Neuronal stem cell (in vitro differentiated cells): ENCODE measurements around the gene MFSD1.

Experiments used
- DNase-seq: peaks from one replicate; pipeline ENCODE4 v3.0.0-alpha.2; 2013; ENCODE audit warnings: low spot score
- H2AFZ ChIP-seq: one replicate; pipeline ENCODE4 v1.6.1; 2013; ENCODE audit warnings: mild to moderate bottlenecking, low read length, inconsistent platforms
- H2AK5ac ChIP-seq: 2 replicates; pipeline ENCODE4 v1.6.1; 2013; ENCODE audit warnings: low read depth, mild to moderate bottlenecking, inconsistent platforms, low read length, moderate library complexity, mixed read lengths
- H2BK120ac ChIP-seq: 2 replicates; pipeline ENCODE4 v1.6.1; 2013; ENCODE audit warnings: low read depth, mild to moderate bottlenecking, inconsistent platforms, low read length, moderate library complexity, mixed read lengths
- H2BK12ac ChIP-seq: one replicate; pipeline ENCODE4 v1.6.1; 2013; ENCODE audit warnings: low read length, inconsistent platforms
- H2BK15ac ChIP-seq: 2 replicates; pipeline ENCODE4 v1.6.1; 2013; ENCODE audit warnings: mild to moderate bottlenecking, low read length, inconsistent platforms, mixed read lengths
- H2BK5ac ChIP-seq: one replicate; pipeline ENCODE4 v1.6.1; 2013; ENCODE audit warnings: inconsistent platforms, mild to moderate bottlenecking, low read length, moderate library complexity
- H3K14ac ChIP-seq: one replicate; pipeline ENCODE4 v1.6.1; 2013; ENCODE audit warnings: low read length, inconsistent platforms
- H3K18ac ChIP-seq: 2 replicates; pipeline ENCODE4 v1.6.1; 2013; ENCODE audit warnings: low read length, inconsistent platforms
- H3K23ac ChIP-seq: 2 replicates; pipeline ENCODE4 v1.6.1; 2013; ENCODE audit warnings: low read depth, mild to moderate bottlenecking, mixed read lengths, low read length, inconsistent platforms; ENCODE audit not compliant: poor library complexity
- H3K27ac ChIP-seq: replicated peaks from 3 replicates; pipeline ENCODE4 v1.5.1; 2013; ENCODE audit warnings: low read length, inconsistent platforms
- H3K27me3 ChIP-seq, 3 experiments: 2 replicates each; pipeline ENCODE4 v1.6.1; 2013; ENCODE audit warnings: low read length in 3 of 3, mild to moderate bottlenecking in 2 of 3, inconsistent platforms in 1 of 3, low read depth in 1 of 3, mixed read lengths in 1 of 3, moderate library complexity in 1 of 3; ENCODE audit not compliant: control insufficient read depth in 3 of 3, insufficient read depth in 3 of 3
- H3K36me3 ChIP-seq, 2 donors: replicated peaks in 1 of 2; 2 replicates each; pipeline ENCODE4 v1.6.1; 2013; ENCODE audit warnings: low read length in 2 of 2; ENCODE audit not compliant: control insufficient read depth in 2 of 2, insufficient read depth in 2 of 2
- H3K4ac ChIP-seq: 2 replicates; pipeline ENCODE4 v1.6.1; 2013; ENCODE audit warnings: inconsistent platforms, mild to moderate bottlenecking, low read length, moderate library complexity
- H3K4me1 ChIP-seq, 2 donors: 1 replicate in 1 of 2; 2 replicates in 1 of 2; pipeline ENCODE4 v1.6.1; 2013; ENCODE audit warnings: low read length in 2 of 2, low read depth in 1 of 2; ENCODE audit not compliant: control insufficient read depth in 2 of 2, insufficient read depth in 1 of 2
- H3K4me2 ChIP-seq: one replicate; pipeline ENCODE4 v1.6.1; 2013; ENCODE audit warnings: mild to moderate bottlenecking, low read length, inconsistent platforms; ENCODE audit not compliant: insufficient read depth, poor library complexity, severe bottlenecking
- H3K4me3 ChIP-seq, 2 donors: 2 replicates each; pipeline ENCODE4 v1.5.1; 2013; ENCODE audit warnings: low read length in 2 of 2, mild to moderate bottlenecking in 2 of 2, inconsistent platforms in 1 of 2, moderate library complexity in 1 of 2
- H3K79me1 ChIP-seq: one replicate; pipeline ENCODE4 v1.6.1; 2013; ENCODE audit warnings: low read depth, mild to moderate bottlenecking, inconsistent platforms, low read length, moderate library complexity
- H3K9ac ChIP-seq: one replicate; pipeline ENCODE4 v1.6.1; 2013; ENCODE audit warnings: mild to moderate bottlenecking, low read depth, low read length, inconsistent platforms; ENCODE audit not compliant: poor library complexity
- H3K9me3 ChIP-seq, 2 donors: replicated peaks in 1 of 2; 2 replicates each; pipeline versions ENCODE3 to v1.6.1; 2013; ENCODE audit warnings: low read length in 2 of 2, mild to moderate bottlenecking in 2 of 2, inconsistent platforms in 1 of 2, low read depth in 1 of 2, mixed read lengths in 1 of 2, moderate library complexity in 1 of 2; ENCODE audit not compliant: control insufficient read depth in 2 of 2, insufficient read depth in 1 of 2
- H4K8ac ChIP-seq: one replicate; pipeline ENCODE4 v1.6.1; 2013; ENCODE audit warnings: low read depth, mild to moderate bottlenecking, inconsistent platforms, low read length, moderate library complexity
- H4K91ac ChIP-seq: one replicate; pipeline ENCODE4 v1.6.1; 2013; ENCODE audit warnings: low read length, low read depth, mild to moderate bottlenecking, inconsistent platforms; ENCODE audit not compliant: poor library complexity
- WGBS, 2 donors: extraction: QIAGEN DNeasy Blood & Tissue Kit; methylation state at CpG; one replicate each; pipeline ENCODE4 v1.1.7; 2013; ENCODE audit warnings: missing lambda C conversion rate in 2 of 2, mixed read lengths in 1 of 2; ENCODE audit not compliant: insufficient read length in 2 of 2, insufficient replicate concordance in 1 of 2; ENCODE audit errors: extremely low coverage in 2 of 2; 5-methylcytosine and 5-hydroxymethylcytosine counted together

MFSD1 gene

DNA sequence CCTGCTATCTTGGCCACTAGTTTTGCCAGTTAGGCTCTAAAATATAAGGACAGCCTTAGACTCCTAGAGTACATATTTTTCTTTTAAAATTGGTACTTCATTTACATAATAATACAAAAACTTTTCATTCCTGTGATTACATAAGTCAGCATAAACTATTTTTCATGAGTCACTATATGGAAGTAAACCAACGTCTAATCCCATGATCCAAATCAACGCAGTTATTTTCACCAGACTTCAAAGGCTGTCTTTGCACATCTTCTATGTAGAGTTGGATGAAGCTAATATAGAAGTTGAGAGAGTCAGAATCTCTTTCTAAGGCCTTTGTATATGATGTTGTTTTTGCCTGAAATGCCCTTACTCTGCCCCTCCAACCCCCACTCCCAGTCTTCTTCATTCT lies 7.6 kb upstream of the MFSD1 start:
- Histone ChIP-seq H3K79me1 (no peaks in the 10 kb centered on the region), H3K9ac (no peak overlapping the region), H4K8ac (no peak overlapping the region), H3K4me2 (no peak overlapping the region), H3K36me3 (no peaks in the 10 kb centered on the region), H3K4ac (no peak overlapping the region), H3K18ac (no peak overlapping the region), H2BK5ac (no peak overlapping the region), H3K9me3 (peaks cover 0 to 3% of the 10 kb centered on the region in 2 donors), H3K23ac (no peak overlapping the region), H2BK120ac (no peak overlapping the region), H3K14ac (no peak overlapping the region), H2BK15ac (no peak overlapping the region), H3K4me1 (no peaks in the 10 kb centered on the region), H3K27ac (no peak overlapping the region), H4K91ac (no peak overlapping the region), H3K27me3 (peaks cover 0 to 4% (median 3%) of the 10 kb centered on the region in 3 experiments), H2AFZ (no peak overlapping the region), H3K4me3 (no peak overlapping the region), H2BK12ac (no peak overlapping the region), H2AK5ac (no peak overlapping the region)
- DNase-seq = no peak
- no CpG with 5 or more reads among the region's 2 CpGs for WGBS, 2 donors

DNA sequence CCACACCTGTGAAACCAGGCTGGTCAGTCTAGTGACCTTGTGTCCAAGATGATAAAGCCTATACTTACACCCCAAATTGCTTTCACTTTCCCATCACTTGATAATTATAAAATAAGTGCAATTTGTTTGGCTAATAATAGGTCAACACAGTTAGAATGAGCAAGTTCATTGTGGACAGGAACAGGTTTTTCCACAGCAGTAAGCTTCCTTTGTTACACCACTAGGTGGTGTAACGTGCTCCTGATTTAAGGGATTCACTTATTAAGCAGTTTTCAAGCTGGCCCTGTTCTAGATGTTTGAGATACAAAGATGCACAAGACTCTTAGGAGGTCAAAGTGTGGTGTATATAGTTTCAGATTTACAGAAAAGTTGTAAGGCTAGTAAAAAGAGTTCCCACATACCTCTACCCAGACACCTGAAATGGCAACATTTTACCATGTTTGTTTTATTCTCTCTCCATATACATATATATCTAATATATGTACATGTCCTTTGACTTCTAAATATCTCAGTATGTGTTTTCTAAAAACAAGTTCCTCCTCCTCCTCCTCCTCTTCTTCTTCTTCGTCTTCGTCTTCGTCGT lies 6.8 kb upstream of the MFSD1 start:
- DNase-seq = no peak
- Histone ChIP-seq H3K27me3 (peaks cover 0 to 6% (median 3%) of the 10 kb centered on the region in 3 experiments), H3K4ac (no peak overlapping the region), H3K36me3 (no peaks in the 10 kb centered on the region), H2BK120ac (no peak overlapping the region), H3K4me2 (no peak overlapping the region), H2AK5ac (no peak overlapping the region), H3K14ac (no peak overlapping the region), H4K8ac (no peak overlapping the region), H2BK15ac (no peak overlapping the region), H2AFZ (no peak overlapping the region), H3K79me1 (no peaks in the 10 kb centered on the region), H4K91ac (no peak overlapping the region), H3K9ac (no peak overlapping the region), H3K18ac (no peak overlapping the region), H2BK12ac (no peak overlapping the region), H2BK5ac (no peak overlapping the region), H3K4me1 (no peaks in the 10 kb centered on the region), H3K23ac (no peak overlapping the region), H3K4me3 (no peak overlapping the region), H3K9me3 (peaks cover 0 to 3% of the 10 kb centered on the region in 2 donors), H3K27ac (no peak overlapping the region)
- WGBS, 2 donors = no CpG with 5 or more reads among the region's 5 CpGs

DNA sequence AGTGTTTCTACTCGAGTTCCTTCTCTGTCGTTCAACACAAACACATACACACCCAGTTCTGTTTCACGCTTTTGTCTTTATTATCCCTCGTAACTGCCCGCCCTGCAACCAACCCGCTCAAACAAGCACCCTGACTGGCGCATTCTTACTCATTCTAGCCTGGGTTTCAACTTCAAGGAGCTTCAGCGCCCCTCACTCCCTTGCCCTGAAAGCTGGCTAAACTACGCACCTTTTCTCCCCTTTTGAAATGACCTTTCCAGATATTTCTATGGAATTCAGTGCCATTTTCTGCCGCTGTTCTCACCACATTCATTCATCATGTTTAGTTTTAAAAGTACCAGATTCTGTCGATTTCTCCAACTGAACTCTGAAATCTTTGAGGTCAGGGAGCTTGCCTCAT lies 653 bp upstream of the MFSD1 start:
- peak; percentile 12 for DNase-seq
- no peak overlapping the region for H4K91ac ChIP-seq
- H2BK12ac ChIP-seq = no peak overlapping the region
- H3K79me1 ChIP-seq = no peaks in the 10 kb centered on the region
- H2BK15ac ChIP-seq = no peak overlapping the region
- H3K27me3 ChIP-seq = peaks cover 0 to 16% (median 8%) of the 10 kb centered on the region in 3 experiments
- no peak overlapping the region for H3K14ac ChIP-seq
- peak overlapping the region; percentile 79 to 88 for H3K4me3 ChIP-seq
- no CpG with 5 or more reads among the region's 11 CpGs for WGBS, 2 donors
- no peaks in the 10 kb centered on the region for H3K9me3 ChIP-seq
- no peak overlapping the region for H3K18ac ChIP-seq
- H3K4ac ChIP-seq = no peak overlapping the region
- no peaks in the 10 kb centered on the region for H3K4me1 ChIP-seq
- no peak overlapping the region for H2AK5ac ChIP-seq
- no peak overlapping the region for H4K8ac ChIP-seq
- peak overlapping the region; percentile 97 for H2AFZ ChIP-seq
- peak overlapping the region; percentile 72 for H3K4me2 ChIP-seq
- no peak overlapping the region for H2BK120ac ChIP-seq
- H3K36me3 ChIP-seq = no peaks in the 10 kb centered on the region
- no peak overlapping the region for H3K27ac ChIP-seq
- H3K9ac ChIP-seq = no peak overlapping the region
- H2BK5ac ChIP-seq = no peak overlapping the region
- H3K23ac ChIP-seq = no peak overlapping the region

DNA sequence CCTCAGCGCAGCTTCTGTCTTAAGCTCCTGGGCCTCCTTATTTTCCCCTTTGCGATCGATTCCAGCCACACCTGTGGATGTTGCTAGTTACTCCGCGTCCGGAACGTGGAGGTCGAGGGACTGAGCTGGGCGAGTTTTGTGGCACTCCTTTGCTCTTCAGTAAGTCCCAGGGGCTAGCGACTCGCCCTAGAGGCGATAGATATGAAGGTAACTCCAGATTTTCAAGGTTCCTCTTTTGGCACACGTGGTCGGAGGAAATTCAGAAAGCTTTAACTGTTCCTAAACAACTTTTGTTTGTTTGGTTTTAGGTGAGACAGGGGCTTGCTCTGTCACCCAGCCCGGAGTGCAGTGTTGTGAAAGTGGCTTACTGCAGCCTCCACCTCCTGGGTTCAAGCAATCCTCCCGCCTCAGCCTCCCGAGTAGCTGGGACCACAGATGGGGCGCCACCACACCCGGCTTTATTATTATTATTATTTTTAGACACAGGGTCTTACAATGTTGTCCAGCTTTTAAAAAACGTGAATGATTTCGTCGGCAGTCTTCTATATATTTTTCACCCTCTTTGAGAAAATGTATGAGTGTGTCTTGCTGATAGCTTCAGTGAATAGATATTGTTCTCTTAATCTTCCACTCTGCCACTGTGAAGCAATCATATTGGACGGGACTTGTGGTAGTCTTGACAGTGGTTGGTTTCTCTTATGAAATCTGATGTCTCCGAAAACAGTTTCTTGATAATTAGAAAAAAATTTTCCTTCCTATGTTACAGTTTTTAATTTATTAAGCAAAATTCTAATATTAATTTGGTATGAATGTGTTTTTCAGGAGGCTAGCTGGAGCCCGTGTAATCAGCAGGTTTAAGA lies 785 bp downstream of the MFSD1 start:
- H3K27ac ChIP-seq = no peak overlapping the region
- H3K4me3 ChIP-seq = peak overlapping the region; percentile 79 to 88
- H3K4me1 ChIP-seq = no peaks in the 10 kb centered on the region
- no peak overlapping the region for H4K91ac ChIP-seq
- no peak overlapping the region for H2BK15ac ChIP-seq
- no peak overlapping the region for H3K18ac ChIP-seq
- no peak overlapping the region for H3K4ac ChIP-seq
- peak overlapping the region; percentile 68 for H4K8ac ChIP-seq
- no peak overlapping the region for H2BK120ac ChIP-seq
- peak overlapping the region; percentile 75 for H3K23ac ChIP-seq
- H3K27me3 ChIP-seq = peaks cover 0 to 14% (median 8%) of the 10 kb centered on the region in 3 experiments
- no peaks in the 10 kb centered on the region for H3K36me3 ChIP-seq
- H3K9me3 ChIP-seq = no peaks in the 10 kb centered on the region
- H2BK5ac ChIP-seq = no peak overlapping the region
- H2AK5ac ChIP-seq = no peak overlapping the region
- no peaks in the 10 kb centered on the region for H3K79me1 ChIP-seq
- peak overlapping the region; percentile 72 for H3K4me2 ChIP-seq
- peak overlapping the region; percentile 97 for H2AFZ ChIP-seq
- H3K14ac ChIP-seq = no peak overlapping the region
- no peak for DNase-seq
- no peak overlapping the region for H3K9ac ChIP-seq
- H2BK12ac ChIP-seq = no peak overlapping the region
- no CpG with 5 or more reads among the region's 25 CpGs for WGBS, 2 donors
